Activated T-cell treated with anti-CD3 and anti-CD28 coated beads, Interleukin-2, amount 50 U/mL, for 48 hours (primary cell): Measurements from ENCODE around the gene MBOAT7.
"Not testable (repeated sequence)": the region's sequence is repeated elsewhere in the genome, so short reads cannot be mapped to it uniquely, and the experiment has no call there.

Experiments
- DNase-seq, 2 experiments: peaks; one replicate each; pipeline ENCODE4 v3.0.0-alpha.2; 2020

Gene MBOAT7

GRCh38 chr19:54186934-54187381 is 2.4 kb downstream of the MBOAT7 start:
- no peak for DNase-seq

DNA sequence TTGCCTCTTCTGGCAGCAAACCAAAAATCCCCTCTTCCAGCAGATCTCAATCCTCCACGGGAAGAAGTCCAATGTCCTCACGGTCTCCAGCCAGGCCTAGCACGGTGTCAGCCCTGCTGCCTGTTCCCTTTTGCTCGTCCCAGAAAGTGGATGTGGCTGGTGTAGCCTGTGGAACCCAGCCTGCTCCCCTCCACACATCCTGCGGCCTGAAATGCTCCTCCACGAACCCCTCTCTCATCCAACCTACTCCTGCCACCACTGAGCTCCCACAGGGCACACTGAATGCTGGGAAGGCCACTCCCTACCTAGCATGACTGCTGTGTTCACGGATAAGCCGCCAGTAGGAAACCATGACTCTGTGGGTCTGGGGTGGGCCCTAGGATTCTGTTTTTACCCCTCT is 3.0 kb downstream of the MBOAT7 start:
- no peak for DNase-seq

GRCh38 chr19:54183431-54183830 is 5.9 kb downstream of the MBOAT7 start:
- no peak for DNase-seq

- not testable (repeated sequence) for DNase-seq
Observed at GRCh38 chr19:54181894-54182293, 7.5 kb downstream of the MBOAT7 start.

DNA sequence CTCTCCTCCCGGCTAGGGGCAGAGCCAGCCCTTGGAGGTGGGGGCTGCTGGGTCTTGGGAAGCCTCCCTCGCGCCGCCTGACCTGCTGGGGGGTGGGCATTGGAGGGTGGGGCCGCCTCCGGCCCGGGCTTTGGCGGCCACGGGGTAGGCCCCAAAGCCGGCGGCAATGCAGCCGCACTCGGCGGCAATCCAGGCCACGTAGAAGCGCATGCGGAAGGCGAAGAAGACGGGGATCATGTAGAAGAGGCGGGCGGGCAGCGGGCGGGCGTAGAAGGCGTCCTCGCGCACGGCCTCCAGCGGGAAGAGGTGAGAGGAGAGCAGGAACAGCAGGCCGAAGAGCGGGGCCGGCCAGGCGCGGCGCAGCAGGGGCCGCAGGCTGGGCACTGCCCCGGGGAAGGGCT is 8.7 kb downstream of the MBOAT7 start:
- no peak for DNase-seq

- DNase-seq = no peak
Observed at GRCh38 chr19:54179921-54180461, 9.4 kb downstream of the MBOAT7 start.

DNA sequence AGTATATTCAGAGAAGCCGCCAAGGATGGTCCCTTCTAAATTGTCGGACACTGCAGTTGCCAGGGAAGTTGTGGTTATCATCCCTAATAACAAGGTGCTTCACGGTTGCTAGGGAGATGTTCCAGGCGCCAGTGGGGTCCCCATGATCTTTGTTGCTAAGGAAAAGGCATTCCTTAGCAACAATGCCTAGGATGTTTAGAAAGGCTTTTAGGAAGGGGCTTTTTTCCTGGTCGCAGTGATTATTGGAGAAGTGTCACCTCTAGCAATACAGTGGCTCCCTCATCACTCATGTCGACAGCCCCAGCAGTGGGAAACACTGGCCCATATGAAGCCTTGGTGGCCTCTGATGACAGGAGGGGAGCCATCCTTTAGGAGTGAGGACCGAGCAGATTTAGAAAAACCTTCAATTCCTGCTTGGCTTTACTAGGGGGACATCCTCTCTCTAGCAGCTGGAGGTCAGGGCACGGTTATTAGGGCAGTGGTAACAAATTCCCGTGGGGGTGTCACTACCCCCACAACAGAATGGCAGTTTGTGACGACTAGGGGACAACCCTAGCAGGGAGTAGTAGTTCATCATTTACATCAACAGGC is 10.0 kb downstream of the MBOAT7 start:
- no peak for DNase-seq

DNA sequence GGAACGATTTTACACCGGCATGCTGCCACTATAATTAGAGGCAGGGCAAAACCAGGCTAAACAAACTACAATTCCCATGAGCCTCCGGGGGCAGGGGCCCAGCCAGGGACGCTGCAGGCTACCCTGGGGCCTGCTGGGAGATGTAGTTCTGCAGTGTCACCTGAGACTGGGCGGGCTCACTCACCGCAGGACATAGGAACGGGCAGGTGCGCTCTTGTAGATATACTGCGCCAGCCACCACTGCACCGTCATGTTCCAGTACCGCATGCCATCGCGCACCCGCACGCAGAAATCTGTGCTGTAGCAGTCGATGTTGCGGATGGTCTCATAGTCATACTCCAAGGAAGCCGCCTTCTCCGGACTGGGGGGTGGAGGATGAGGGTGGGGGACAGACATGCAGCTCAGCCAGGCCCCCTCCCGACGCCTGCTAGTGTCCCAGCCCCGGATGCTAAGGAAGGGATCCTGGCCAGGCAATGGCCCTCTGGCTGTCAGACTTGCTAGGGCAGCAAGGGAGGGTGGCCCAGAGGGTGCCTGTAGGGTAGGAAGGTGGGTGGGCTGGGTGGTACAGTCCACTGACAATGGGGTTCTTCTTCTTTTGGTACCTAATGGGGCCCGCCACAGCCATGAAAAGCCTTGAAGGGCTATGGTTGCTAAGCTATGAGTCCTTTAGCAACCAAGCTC is 10.7 kb downstream of the MBOAT7 start:
- DNase-seq = peak; percentile 45 to 65

- DNase-seq = no peak
Observed at GRCh38 chr19:54173951-54174834, 15.2 kb downstream of the MBOAT7 start.

DNA sequence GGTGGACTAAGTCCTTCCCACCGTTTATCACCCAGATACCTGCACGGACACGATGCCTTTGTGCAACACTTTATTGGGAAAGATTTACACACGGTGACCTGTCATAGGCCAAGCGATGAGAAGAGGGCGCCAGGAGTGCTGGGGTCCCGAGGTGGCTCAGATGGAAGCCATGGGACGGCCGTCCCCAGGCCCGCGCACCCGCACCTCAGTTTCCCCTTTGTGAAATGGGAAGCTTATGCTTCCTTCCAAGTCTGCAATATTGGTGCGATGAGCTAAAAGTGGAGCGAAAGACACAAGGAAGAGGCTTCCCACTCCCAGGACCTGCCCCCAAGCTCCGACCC is 16.1 kb downstream of the MBOAT7 start:
- DNase-seq = no peak

- no peak for DNase-seq
Observed at GRCh38 chr19:54172471-54173358, 16.7 kb downstream of the MBOAT7 start, which contains the start of gene TMC4. Gene TMC4, minus strand, starts transcription at chr19:54173160. Its CDS starts 43 bp downstream, at chr19:54173117.

DNA sequence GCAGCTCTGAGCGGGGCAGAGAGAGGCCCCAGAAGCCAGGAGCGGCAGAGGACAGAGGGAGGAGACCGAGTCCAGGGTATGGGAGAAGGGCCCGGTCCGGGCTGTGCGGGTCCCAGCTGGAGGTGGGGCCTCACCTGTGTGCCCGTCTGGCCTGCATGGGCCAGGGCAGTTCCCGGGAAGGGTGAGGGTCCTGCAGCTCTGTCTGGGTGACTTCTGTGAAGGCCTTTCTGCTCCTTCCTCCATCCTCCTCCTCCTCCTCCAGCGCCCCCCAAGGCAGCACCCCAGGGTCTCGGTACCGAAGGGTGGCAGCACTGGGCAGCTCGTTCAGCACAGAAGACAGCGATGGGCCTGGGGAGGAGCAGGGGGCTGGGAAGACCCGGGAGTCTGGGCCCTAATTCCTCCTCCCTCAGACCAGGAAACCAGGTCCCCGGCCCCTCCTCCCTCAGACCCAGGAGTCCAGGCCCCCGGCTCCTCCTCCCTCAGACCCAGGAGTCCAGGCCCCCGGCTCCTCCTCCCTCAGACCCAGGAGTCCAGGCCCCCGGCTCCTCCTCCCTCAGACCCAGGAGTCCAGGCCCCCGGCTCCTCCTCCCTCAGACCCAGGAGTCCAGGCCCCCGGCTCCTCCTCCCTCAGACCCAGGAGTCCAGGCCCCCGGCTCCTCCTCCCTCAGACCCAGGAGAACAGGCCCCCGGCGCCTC is 17.5 kb downstream of the MBOAT7 start:
- DNase-seq = not testable (repeated sequence)

DNA sequence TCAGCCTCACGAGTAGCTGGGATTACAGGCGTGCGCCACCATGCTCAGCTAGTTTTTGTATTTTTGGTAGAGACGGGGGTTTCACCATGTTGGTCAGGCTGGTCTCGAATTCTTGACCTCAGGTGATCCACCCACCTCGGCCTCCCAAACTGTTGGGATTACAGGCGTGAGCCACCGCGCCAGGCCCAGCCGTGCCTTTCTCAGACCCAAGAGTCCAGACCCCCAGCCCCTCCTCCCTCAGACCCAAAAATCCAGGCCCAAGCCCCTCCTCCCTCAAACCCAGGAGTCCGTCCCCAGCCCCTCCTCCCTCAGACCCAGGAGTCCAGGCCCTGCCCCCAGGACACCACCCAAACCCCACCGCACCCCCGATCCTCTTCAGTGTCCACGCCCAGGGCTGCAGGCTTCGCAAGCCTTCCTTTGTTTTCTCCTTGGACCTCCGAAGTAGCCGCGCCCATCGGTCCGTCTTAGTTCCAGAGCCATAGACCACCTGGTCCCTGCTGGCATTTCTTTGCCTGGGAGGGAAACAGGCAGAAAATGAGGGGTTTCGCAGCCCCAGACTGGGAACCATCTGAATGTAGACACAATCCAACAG is 20.1 kb downstream of the MBOAT7 start:
- no peak for DNase-seq

DNA sequence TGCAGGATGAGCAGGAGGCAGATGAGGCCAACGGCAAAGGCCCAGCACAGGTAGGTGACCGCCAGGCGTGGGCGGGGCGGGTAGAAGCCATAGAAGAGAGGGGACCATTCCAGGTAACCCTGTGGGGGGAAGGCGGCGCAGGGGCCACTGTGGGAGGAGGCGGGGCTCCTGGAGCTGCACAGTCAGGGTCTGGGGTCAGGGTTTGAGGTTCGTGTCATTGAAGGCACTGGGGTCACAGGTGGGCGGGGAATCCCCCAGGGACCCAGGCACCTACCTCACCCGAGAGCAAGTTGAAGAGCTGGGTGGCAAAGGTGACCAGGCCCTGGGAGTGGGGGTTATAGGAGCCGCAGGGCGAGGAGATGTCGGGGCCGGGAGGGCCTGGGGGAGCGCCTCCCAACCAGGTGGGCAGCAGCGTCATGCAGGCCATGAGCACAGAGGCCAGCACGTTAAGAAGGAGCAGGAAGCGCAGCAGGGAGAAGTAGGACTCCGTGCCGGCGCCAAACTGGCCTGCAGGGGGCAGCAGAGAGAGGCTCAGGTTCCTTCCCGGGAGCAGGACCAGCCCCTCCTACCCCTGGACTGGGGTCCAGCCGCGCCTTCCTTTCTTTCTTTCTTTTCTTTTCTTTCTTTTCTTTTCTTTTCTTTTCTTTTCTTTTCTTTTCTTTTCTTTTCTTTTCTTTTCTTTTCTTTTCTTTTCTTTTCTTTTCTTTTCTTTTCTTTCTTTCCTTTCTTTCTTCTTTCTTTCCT is 21.0 kb downstream of the MBOAT7 start:
- peak; percentile 94 to 96 for DNase-seq

DNA sequence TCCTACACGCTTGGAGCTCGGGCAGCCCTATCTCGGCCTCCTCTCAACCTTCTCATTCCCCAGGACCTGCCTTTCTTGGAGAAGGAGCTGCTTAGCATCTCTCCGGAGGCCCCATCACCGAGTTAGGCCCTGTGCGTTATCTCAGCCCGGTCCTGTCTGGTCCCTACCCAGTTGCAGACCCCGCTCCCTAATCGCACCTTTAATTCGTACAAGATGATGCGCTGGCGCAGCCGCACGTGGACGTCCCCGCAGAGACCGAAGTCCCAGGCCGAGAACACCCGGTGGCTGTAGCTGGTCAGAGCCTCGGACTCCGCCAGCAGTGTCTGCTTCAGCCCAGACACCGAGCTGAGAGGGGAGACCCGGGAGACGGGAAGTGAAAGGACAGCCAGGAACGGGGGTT is 24.2 kb downstream of the MBOAT7 start:
- DNase-seq = no peak

GRCh38 chr19:54164369-54165068 is 24.9 kb downstream of the MBOAT7 start:
- DNase-seq = peak; percentile 70 to 75

- no peak for DNase-seq
Observed at GRCh38 chr19:54162884-54163283, 26.5 kb downstream of the MBOAT7 start.

- peak; percentile 90 to 91 for DNase-seq
Observed at GRCh38 chr19:54162241-54162805, 27.1 kb downstream of the MBOAT7 start.

DNA sequence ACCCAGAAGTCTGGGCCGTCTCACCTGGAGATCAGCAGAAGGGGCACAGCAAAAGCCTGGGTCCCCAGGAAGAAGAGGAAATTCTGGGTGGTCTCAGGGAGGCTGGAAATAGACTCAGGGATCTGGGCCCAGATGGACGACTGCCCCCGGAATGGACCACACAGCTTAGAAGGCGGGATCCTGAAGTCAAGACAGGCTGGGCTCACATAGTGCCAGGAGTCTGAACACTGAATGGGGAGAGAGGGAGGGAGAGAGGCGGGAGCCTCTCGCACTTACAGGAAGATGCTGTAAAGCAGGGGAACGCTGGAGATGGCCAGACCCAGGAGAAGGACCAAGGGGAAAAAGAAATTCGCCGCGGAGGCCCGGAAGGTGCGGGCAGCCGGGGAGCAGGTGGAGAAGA is 28.5 kb downstream of the MBOAT7 start:
- DNase-seq = no peak
